ENCODE data around the gene COPS8.

Gene COPS8

DNA sequence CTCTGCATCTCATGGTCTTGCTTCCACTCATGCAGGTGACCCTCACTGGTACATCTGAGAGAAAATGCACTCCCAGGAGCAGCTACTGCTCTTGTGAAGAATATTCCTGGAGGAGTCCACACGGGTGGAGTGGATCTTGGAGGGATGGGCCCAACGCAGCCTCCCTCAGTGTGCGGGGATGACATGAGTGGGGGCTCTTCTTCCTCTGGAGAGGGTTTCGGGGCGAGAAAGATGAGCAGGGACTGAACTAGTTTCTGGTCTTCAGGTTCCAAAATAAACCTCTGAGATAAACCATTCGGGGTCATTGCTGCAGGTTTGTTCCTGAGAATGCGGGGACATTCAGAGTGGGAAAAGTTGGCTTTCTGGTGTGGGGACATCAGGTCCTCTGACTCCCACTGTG is 39.1 kb downstream of the COPS8 start:
- no peak overlapping the region for H3K4me3 ChIP-seq (ENCODE audit: low read length)
- TF ChIP-seq, protein P1, sequence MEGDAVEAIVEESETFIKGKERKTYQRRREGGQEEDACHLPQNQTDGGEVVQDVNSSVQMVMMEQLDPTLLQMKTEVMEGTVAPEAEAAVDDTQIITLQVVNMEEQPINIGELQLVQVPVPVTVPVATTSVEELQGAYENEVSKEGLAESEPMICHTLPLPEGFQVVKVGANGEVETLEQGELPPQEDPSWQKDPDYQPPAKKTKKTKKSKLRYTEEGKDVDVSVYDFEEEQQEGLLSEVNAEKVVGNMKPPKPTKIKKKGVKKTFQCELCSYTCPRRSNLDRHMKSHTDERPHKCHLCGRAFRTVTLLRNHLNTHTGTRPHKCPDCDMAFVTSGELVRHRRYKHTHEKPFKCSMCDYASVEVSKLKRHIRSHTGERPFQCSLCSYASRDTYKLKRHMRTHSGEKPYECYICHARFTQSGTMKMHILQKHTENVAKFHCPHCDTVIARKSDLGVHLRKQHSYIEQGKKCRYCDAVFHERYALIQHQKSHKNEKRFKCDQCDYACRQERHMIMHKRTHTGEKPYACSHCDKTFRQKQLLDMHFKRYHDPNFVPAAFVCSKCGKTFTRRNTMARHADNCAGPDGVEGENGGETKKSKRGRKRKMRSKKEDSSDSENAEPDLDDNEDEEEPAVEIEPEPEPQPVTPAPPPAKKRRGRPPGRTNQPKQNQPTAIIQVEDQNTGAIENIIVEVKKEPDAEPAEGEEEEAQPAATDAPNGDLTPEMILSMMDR (conservative IDR thresholded peaks at IDR 0.05; ENCODE audit: low read depth, low read length), result no peak
- DNase-seq (ENCODE audit: low read depth), result no peak

DNA sequence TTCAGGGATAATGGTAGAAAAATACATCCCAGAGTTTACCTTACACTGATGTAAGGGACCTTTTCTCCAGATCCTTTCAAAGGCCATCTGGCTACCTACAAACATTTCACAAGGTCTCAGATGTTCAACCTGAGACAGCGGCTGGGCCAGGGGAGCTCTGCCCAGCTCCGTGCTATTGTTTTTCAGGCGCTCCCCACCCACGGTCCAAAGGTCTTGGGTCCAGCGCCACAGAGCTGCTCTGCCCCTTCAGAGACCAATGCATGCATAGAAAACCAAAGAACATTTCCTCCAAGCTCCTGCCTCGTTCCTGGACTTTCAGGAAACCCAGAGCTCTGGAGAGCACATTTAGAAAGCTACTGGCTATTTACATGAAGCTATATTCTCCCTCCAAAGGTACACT is 40.3 kb downstream of the COPS8 start:
- TF ChIP-seq, protein P1 (conservative IDR thresholded peaks at IDR 0.05; ENCODE audit: low read depth, low read length), result no peak
- no peak overlapping the region for H3K4me3 ChIP-seq (ENCODE audit: low read length)
- DNase-seq (ENCODE audit: low read depth), result no peak

DNA sequence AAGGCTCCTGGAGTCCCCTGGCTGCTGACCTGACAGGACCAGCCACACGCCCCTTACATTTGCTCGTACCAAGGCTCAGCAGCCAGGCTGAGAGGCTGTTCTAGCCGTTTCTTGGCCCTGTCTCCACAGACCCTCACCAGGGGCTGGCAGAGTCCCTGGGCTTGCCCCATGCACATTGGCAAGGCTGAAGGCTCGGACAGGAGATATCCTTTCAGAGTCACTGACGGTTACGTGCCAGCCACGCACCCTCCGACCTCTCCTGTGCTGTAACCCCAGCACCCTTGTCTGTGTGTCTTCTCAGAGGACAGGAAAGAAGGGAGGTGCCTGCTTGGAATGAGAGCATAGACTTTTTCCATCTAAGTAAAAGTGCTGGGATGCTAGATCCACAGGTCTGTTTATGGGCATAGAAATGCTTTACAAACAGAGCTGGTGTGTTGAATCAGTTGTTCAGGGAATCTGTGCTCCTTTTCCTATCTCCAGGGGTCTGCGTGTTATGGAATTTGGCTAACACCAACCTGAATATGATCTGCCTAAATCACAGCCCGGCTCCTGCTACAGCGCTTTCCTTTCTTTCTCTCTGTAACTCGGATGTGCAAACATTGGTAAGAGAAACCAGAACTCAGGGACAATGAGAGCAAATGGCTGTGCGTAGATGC is 41.0 kb downstream of the COPS8 start:
- TF ChIP-seq, protein P1 (conservative IDR thresholded peaks at IDR 0.05; ENCODE audit: low read depth, low read length), result no peak
- H3K4me3 ChIP-seq (ENCODE audit: low read length), result no peak overlapping the region
- DNase-seq (ENCODE audit: low read depth), result no peak

DNA sequence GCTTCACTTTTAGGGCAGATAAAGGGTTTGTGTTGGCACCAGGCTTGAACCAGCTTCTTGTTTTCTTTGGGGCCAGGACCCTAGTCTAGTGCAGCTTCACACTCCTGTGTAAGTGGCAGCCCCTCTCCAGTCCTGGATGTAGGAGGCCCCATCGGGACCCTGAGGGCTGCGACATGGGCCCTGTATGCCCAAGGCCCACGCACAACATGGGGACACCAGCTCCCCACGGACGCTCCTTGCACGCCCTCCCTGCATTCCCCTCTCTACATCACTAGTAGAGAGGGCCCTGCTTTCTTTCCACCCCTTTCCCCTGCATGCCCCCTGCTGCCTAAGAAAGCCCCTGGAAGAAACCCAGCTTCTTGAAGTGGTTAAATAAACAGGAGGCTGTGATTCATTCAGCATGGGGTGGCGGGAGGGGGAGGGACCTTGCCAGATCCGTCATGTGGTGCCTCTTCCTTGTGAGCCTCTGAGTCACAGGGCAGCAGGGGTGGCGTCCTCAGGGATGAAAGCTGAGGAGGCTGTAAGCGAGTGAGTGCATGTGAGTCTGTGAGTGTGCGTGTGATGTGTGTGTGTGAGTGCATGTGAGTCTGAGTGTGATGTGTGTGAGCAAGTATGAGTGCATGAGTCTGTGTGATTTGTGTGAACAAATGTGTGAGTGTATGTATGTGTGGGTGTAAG is 42.5 kb downstream of the COPS8 start:
- peak; percentile 98 for DNase-seq (ENCODE audit: low read depth)
- H3K4me3 ChIP-seq (ENCODE audit: low read length), result no peak overlapping the region
- TF ChIP-seq, protein P1 (conservative IDR thresholded peaks at IDR 0.05; ENCODE audit: low read depth, low read length), result peak; percentile 42

DNA sequence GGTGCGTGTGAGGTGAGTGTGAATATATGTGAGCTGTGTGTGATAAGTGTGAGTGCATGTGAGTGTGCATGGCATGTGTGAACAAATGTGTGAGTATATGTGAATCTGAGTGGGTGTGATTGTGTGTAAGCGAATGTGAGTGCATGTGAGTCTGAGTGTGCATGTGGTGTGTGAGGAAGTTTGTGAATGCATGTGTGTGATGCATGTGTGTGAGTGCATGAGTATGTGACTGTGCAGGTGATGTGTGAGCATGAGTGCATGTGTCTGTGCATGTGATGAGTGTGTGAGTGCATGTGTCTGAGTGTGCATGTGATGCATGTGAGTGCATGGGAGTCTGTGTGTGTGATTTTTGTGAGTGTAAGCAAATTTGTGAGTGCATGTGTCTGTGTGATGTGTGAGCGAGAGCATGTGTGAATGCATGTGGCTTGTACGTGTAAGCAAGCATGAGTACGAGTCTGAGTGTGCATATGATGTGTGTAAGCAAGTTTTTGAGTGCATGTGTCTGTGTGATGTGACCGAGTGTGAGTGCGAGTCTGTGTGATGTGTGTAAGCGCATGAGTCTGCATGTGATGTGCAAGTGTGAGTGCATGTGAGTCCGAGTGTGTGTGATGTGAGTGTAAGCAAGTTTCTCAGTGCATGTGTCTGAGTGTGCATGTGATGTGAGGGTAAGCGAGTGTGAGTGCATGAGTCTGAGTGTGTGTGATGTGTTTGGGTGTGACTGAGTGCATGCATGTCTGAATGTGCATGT is 43.3 kb downstream of the COPS8 start:
- H3K4me3 ChIP-seq (ENCODE audit: low read length), result no peak overlapping the region
- DNase-seq (ENCODE audit: low read depth), result no peak
- TF ChIP-seq, protein P1 (conservative IDR thresholded peaks at IDR 0.05; ENCODE audit: low read depth, low read length), result no peak

DNA sequence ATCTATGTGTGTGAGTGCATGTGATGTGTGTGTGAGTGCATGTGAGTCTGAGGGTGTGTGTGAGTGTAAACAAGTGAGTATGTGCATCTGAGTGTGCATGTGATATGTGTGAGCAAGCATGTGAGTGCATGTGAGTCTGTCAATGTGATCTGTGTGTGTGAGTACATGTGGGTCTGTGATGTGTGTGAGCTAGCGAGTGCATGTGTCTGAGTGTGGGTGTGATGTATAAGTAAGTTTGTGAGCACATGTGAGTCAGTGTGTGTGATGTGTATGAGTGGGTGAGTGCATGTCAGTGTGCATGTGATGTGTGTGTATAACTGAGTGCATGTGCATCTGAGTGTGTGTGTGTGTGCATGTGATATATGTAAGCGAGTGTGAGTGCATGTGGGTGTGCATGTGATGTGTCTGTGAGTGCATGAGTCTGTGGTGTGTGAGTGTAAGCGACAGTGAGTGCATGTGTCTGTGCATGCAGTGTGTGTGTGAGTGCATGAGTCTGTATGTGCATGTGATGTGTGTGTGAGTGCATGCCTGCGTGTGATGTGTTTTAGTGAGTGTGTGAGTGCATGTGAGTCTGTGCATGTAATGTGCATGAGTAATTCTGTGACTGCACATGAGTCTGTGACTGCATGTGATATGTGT is 44.1 kb downstream of the COPS8 start:
- TF ChIP-seq, protein P1 (conservative IDR thresholded peaks at IDR 0.05; ENCODE audit: low read depth, low read length), result no peak
- no peak for DNase-seq (ENCODE audit: low read depth)
- no peak overlapping the region for H3K4me3 ChIP-seq (ENCODE audit: low read length)

Data from retinal pigment epithelial cell (primary cell).